BLaER1 treated with 17β-estradiol and CSF1 and Interleukin-3, amounts not matched to agents 10 nM and 100 nM (cell line): Measurements from ENCODE around the gene CLDN11.

ENCODE experiments used
- H3K27ac ChIP-seq, 11 experiments: shearing (Covaris generic); formaldehyde crosslinking; 2 replicates each; pipeline ENCODE4 v1.8.1; 2022
- H3K27me3 ChIP-seq, 11 experiments: shearing (Covaris generic); formaldehyde crosslinking; 2 replicates each; pipeline ENCODE4 v1.8.1; 2022
- H3K36me3 ChIP-seq, 11 experiments: shearing (Covaris generic); formaldehyde crosslinking; 2 replicates each; pipeline ENCODE4 v1.8.1; 2022
- H3K4me1 ChIP-seq, 10 experiments: shearing (Covaris generic); formaldehyde crosslinking; 2 replicates each; pipeline ENCODE4 v1.8.1; 2022
- H3K4me2 ChIP-seq, 11 experiments: shearing (Covaris generic); formaldehyde crosslinking; 2 replicates each; pipeline ENCODE4 v1.8.1; 2022
- H3K4me3 ChIP-seq, 10 experiments: shearing (Covaris generic); formaldehyde crosslinking; 2 replicates each; pipeline ENCODE4 v1.8.1; 2022
- H3K9ac ChIP-seq, 11 experiments: shearing (Covaris generic); formaldehyde crosslinking; 2 replicates each; pipeline ENCODE4 v1.8.1; 2022
- H3K9me3 ChIP-seq, 11 experiments: shearing (Covaris generic); formaldehyde crosslinking; replicated peaks in 1 of 11; 2 replicates each; pipeline ENCODE4 v1.8.1; 2022
- H4K20me1 ChIP-seq, 11 experiments: shearing (Covaris generic); formaldehyde crosslinking; 2 replicates each; pipeline ENCODE4 v1.8.1; 2022
- Cebpa-rat ChIP-seq, 11 experiments: shearing (Covaris generic); IDR thresholded peaks; 2 replicates each; pipeline ENCODE4 v1.8.1; 2022

Gene CLDN11

GRCh38 chr3:170473358-170473757, 54.7 kb downstream of the CLDN11 start:
- no peak overlapping the region for H3K9ac ChIP-seq
- no peaks in the 10 kb centered on the region for H3K36me3 ChIP-seq
- H3K9me3 ChIP-seq: no peaks in the 10 kb centered on the region
- H3K4me3 ChIP-seq: no peak overlapping the region
- no peaks in the 10 kb centered on the region for H4K20me1 ChIP-seq
- TF ChIP-seq Cebpa-rat (IDR thresholded peaks at IDR 0.05): no peak
- H3K4me1 ChIP-seq: no peaks in the 10 kb centered on the region
- no peaks in the 10 kb centered on the region for H3K27me3 ChIP-seq
- no peak overlapping the region for H3K4me2 ChIP-seq
- no peak overlapping the region for H3K27ac ChIP-seq

- Histone ChIP-seq H3K36me3 (no peaks in the 10 kb centered on the region), H3K4me2 (no peak overlapping the region), H3K9me3 (no peaks in the 10 kb centered on the region), H3K27ac (no peak overlapping the region), H3K4me3 (no peak overlapping the region), H3K27me3 (no peaks in the 10 kb centered on the region), H4K20me1 (no peaks in the 10 kb centered on the region), H3K9ac (no peak overlapping the region), H3K4me1 (no peaks in the 10 kb centered on the region)
- no peak for TF ChIP-seq Cebpa-rat (IDR thresholded peaks at IDR 0.05)
Observed at GRCh38 chr3:170475092-170475685, 56.5 kb downstream of the CLDN11 start.

- Histone ChIP-seq H3K4me2 (no peak overlapping the region), H3K4me1 (no peaks in the 10 kb centered on the region), H3K36me3 (no peaks in the 10 kb centered on the region), H3K4me3 (no peak overlapping the region), H3K27ac (no peak overlapping the region), H3K9ac (no peak overlapping the region), H3K9me3 (no peaks in the 10 kb centered on the region), H4K20me1 (no peaks in the 10 kb centered on the region), H3K27me3 (no peaks in the 10 kb centered on the region)
- TF ChIP-seq Cebpa-rat (IDR thresholded peaks at IDR 0.05): no peak
Observed at GRCh38 chr3:170476291-170476690, 57.6 kb downstream of the CLDN11 start.

GRCh38 chr3:170477395-170477794, 58.7 kb downstream of the CLDN11 start:
- Histone ChIP-seq H3K27me3 (no peaks in the 10 kb centered on the region), H3K4me1 (no peaks in the 10 kb centered on the region), H4K20me1 (no peaks in the 10 kb centered on the region; a peak in 1 of 22 replicates), H3K4me3 (no peak overlapping the region), H3K4me2 (no peak overlapping the region), H3K27ac (no peak overlapping the region), H3K9me3 (no peaks in the 10 kb centered on the region), H3K36me3 (no peaks in the 10 kb centered on the region), H3K9ac (no peak overlapping the region)
- TF ChIP-seq Cebpa-rat (IDR thresholded peaks at IDR 0.05): no peak

- no peaks in the 10 kb centered on the region for H3K36me3 ChIP-seq
Observed at GRCh38 chr3:170480111-170480510, 61.4 kb downstream of the CLDN11 start.

GRCh38 chr3:170482199-170482598, 63.5 kb downstream of the CLDN11 start:
- H3K4me3 ChIP-seq: no peak overlapping the region
- H3K4me1 ChIP-seq: no peaks in the 10 kb centered on the region
- no peaks in the 10 kb centered on the region for H3K27me3 ChIP-seq
- H4K20me1 ChIP-seq: no peaks in the 10 kb centered on the region; a peak in 1 of 22 replicates
- H3K27ac ChIP-seq: no peak overlapping the region
- no peak for TF ChIP-seq Cebpa-rat (IDR thresholded peaks at IDR 0.05)
- H3K36me3 ChIP-seq: no peaks in the 10 kb centered on the region
- H3K9me3 ChIP-seq: no peaks in the 10 kb centered on the region
- no peak overlapping the region for H3K9ac ChIP-seq
- H3K4me2 ChIP-seq: no peak overlapping the region

More at GRCh38 chr3:170480111-170480510, 61.4 kb downstream of the CLDN11 start:
- Histone ChIP-seq H3K9me3 (no peaks in the 10 kb centered on the region), H3K9ac (no peak overlapping the region), H3K4me1 (no peaks in the 10 kb centered on the region), H3K27ac (no peak overlapping the region), H4K20me1 (no peaks in the 10 kb centered on the region; a peak in 1 of 22 replicates), H3K4me2 (no peak overlapping the region), H3K27me3 (no peaks in the 10 kb centered on the region), H3K4me3 (no peak overlapping the region)
- no peak for TF ChIP-seq Cebpa-rat (IDR thresholded peaks at IDR 0.05)

GRCh38 chr3:170483485-170484262, 65.0 kb downstream of the CLDN11 start:
- Histone ChIP-seq H3K9ac (no peak overlapping the region), H3K4me3 (no peak overlapping the region)
- TF ChIP-seq Cebpa-rat (IDR thresholded peaks at IDR 0.05): no peak

More at GRCh38 chr3:170483485-170484262, 65.0 kb downstream of the CLDN11 start:
- no peaks in the 10 kb centered on the region for H3K4me1 ChIP-seq
- H3K36me3 ChIP-seq: no peaks in the 10 kb centered on the region
- H3K27me3 ChIP-seq: no peaks in the 10 kb centered on the region
- no peak overlapping the region for H3K27ac ChIP-seq
- H3K4me2 ChIP-seq: no peak overlapping the region
- no peaks in the 10 kb centered on the region; a peak in 1 of 22 replicates for H4K20me1 ChIP-seq
- no peaks in the 10 kb centered on the region for H3K9me3 ChIP-seq
